ENCODE measurements around the gene C12orf50. TPM values are rescaled to one million over a fixed set of nuclear protein-coding genes. Genes with fewer than 3 reads are reported as not detected.

C12orf50 gene
- total and polyA plus RNA-seq, 2 experiments from 2014 or later = 0.03 TPM; not detected in 1

DNA sequence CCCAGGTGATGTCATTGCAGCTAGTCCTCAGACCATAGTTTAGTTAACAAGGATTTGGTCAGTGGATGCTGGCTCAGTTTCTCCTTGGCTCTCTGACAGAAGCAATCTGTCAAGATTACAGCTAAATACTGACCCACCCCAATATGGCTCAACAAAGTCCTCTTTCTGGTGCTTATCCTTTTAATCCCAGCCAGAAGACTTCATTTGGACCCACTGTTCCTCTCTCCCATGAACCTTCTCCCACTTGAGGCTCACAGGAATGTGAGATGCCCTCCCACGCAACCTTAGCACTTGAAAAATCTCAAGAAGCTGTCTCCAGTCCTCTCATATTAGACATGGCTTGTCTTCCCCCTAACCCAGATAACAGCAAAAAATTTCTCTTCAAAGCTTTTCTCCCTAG lies 47.7 kb downstream of the C12orf50 start:
- Histone ChIP-seq H4K20me1 (replicated peaks; ENCODE audit: insufficient read depth) (no peaks in the 10 kb centered on the region), H3K9me2 (ENCODE audit: insufficient read depth) (peaks cover 10% of the 10 kb centered on the region; the same call in 1 of the 2 replicates), H2AFZ (no peak overlapping the region), H3K4me3 (no peak overlapping the region), H3K4me1 (ENCODE audit: insufficient read depth) (no peaks in the 10 kb centered on the region), H3K27me3 (ENCODE audit: insufficient read depth) (no peaks in the 10 kb centered on the region), H3K79me2 (replicated peaks; ENCODE audit: insufficient read depth) (no peaks in the 10 kb centered on the region), H3K27ac (ENCODE audit: low read depth) (no peak overlapping the region), H3F3A (replicated peaks; ENCODE audit: low read depth) (no peaks in the 10 kb centered on the region), H3K4me2 (no peak overlapping the region), H3K36me3 (ENCODE audit: insufficient read depth) (no peaks in the 10 kb centered on the region)
- no peak for ATAC-seq
- no peaks in the 10 kb centered on the region for H3K27me3 Mint-ChIP-seq (ENCODE audit: insufficient read depth, low read depth, poor library complexity)
- no peak for DNase-seq (ENCODE audit: low spot score)
- no peak for TF ChIP-seq EZH2 (IDR thresholded peaks at IDR 0.05; ENCODE audit: low read depth, unreplicated experiment)
- H3K27ac Mint-ChIP-seq = no peak overlapping the region
- peaks cover 2% of the 10 kb centered on the region; the same call in 2 of the 3 replicates for H3K9me3 Mint-ChIP-seq
- peaks cover 4% of the 10 kb centered on the region; the same call in 2 of the 3 replicates for H3K36me3 Mint-ChIP-seq (ENCODE audit: low read depth)
- no peak overlapping the region for H3K4me3 Mint-ChIP-seq
- H3K4me1 Mint-ChIP-seq = no peaks in the 10 kb centered on the region

DNA sequence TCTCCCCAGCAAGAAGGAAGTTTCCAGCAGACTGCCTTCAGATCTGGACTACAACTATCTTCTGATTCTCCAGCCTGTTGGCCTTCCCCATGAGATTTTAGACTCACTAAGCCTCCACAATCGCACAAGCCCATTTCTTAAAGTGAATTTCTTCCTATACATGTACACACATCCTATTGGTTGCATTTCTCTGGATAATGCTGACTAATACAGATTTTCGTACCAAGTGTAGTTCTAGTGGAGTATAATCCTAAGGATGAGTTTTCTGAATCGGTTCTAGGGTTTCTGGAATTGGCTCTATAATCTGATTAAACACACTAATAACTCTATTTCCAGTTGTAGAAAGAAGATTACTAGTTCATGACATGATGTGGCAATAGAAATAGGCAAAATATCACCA lies 53.3 kb downstream of the C12orf50 start:
- no peaks in the 10 kb centered on the region for H3K79me2 ChIP-seq (replicated peaks; ENCODE audit: insufficient read depth)
- no peak overlapping the region for H2AFZ ChIP-seq
- ATAC-seq (no peak), DNase-seq (ENCODE audit: low spot score) (no peak)
- no peaks in the 10 kb centered on the region for H3K27me3 ChIP-seq (ENCODE audit: insufficient read depth)
- no peak overlapping the region for H3K4me3 ChIP-seq
- peaks cover 24% of the 10 kb centered on the region for H3K9me2 ChIP-seq (ENCODE audit: insufficient read depth)
- Mint-ChIP-seq H3K9me3 (peaks cover 25% of the 10 kb centered on the region), H3K27ac (no peak overlapping the region), H3K27me3 (ENCODE audit: insufficient read depth, low read depth, poor library complexity) (no peaks in the 10 kb centered on the region), H3K4me1 (no peaks in the 10 kb centered on the region), H3K4me3 (no peak overlapping the region), H3K36me3 (ENCODE audit: low read depth) (peaks cover 10% of the 10 kb centered on the region; the same call in 2 of the 3 replicates)
- H3K4me1 ChIP-seq (ENCODE audit: insufficient read depth) = no peaks in the 10 kb centered on the region
- no peaks in the 10 kb centered on the region for H4K20me1 ChIP-seq (replicated peaks; ENCODE audit: insufficient read depth)
- no peak overlapping the region for H3K27ac ChIP-seq (ENCODE audit: low read depth)
- no peak overlapping the region for H3K4me2 ChIP-seq
- H3K36me3 ChIP-seq (ENCODE audit: insufficient read depth) = no peaks in the 10 kb centered on the region
- no peaks in the 10 kb centered on the region for H3F3A ChIP-seq (replicated peaks; ENCODE audit: low read depth)
- TF ChIP-seq, protein P1, sequence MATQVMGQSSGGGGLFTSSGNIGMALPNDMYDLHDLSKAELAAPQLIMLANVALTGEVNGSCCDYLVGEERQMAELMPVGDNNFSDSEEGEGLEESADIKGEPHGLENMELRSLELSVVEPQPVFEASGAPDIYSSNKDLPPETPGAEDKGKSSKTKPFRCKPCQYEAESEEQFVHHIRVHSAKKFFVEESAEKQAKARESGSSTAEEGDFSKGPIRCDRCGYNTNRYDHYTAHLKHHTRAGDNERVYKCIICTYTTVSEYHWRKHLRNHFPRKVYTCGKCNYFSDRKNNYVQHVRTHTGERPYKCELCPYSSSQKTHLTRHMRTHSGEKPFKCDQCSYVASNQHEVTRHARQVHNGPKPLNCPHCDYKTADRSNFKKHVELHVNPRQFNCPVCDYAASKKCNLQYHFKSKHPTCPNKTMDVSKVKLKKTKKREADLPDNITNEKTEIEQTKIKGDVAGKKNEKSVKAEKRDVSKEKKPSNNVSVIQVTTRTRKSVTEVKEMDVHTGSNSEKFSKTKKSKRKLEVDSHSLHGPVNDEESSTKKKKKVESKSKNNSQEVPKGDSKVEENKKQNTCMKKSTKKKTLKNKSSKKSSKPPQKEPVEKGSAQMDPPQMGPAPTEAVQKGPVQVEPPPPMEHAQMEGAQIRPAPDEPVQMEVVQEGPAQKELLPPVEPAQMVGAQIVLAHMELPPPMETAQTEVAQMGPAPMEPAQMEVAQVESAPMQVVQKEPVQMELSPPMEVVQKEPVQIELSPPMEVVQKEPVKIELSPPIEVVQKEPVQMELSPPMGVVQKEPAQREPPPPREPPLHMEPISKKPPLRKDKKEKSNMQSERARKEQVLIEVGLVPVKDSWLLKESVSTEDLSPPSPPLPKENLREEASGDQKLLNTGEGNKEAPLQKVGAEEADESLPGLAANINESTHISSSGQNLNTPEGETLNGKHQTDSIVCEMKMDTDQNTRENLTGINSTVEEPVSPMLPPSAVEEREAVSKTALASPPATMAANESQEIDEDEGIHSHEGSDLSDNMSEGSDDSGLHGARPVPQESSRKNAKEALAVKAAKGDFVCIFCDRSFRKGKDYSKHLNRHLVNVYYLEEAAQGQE (IDR thresholded peaks at IDR 0.05; ENCODE audit: unreplicated experiment) = no peak
- TF ChIP-seq POLR2AphosphoS5 (IDR thresholded peaks at IDR 0.05; ENCODE audit: low read depth) (no peak), EZH2phosphoT487 (IDR thresholded peaks at IDR 0.05; ENCODE audit: unreplicated experiment) (no peak), ZNF331 (CRISPR knock-in tag; IDR thresholded peaks at IDR 0.05; ENCODE audit: low read depth) (no peak), ZNF114 (CRISPR knock-in tag; IDR thresholded peaks at IDR 0.05) (no peak), EZH2 (IDR thresholded peaks at IDR 0.05; ENCODE audit: low read depth, unreplicated experiment) (no peak)
- TF ChIP-seq, protein P2, sequence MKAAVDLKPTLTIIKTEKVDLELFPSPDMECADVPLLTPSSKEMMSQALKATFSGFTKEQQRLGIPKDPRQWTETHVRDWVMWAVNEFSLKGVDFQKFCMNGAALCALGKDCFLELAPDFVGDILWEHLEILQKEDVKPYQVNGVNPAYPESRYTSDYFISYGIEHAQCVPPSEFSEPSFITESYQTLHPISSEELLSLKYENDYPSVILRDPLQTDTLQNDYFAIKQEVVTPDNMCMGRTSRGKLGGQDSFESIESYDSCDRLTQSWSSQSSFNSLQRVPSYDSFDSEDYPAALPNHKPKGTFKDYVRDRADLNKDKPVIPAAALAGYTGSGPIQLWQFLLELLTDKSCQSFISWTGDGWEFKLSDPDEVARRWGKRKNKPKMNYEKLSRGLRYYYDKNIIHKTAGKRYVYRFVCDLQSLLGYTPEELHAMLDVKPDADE (IDR thresholded peaks at IDR 0.05) = no peak
- TF ChIP-seq, protein P3, sequence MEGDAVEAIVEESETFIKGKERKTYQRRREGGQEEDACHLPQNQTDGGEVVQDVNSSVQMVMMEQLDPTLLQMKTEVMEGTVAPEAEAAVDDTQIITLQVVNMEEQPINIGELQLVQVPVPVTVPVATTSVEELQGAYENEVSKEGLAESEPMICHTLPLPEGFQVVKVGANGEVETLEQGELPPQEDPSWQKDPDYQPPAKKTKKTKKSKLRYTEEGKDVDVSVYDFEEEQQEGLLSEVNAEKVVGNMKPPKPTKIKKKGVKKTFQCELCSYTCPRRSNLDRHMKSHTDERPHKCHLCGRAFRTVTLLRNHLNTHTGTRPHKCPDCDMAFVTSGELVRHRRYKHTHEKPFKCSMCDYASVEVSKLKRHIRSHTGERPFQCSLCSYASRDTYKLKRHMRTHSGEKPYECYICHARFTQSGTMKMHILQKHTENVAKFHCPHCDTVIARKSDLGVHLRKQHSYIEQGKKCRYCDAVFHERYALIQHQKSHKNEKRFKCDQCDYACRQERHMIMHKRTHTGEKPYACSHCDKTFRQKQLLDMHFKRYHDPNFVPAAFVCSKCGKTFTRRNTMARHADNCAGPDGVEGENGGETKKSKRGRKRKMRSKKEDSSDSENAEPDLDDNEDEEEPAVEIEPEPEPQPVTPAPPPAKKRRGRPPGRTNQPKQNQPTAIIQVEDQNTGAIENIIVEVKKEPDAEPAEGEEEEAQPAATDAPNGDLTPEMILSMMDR (conservative IDR thresholded peaks at IDR 0.05; ENCODE audit: low read depth in 2 of 2) = no peak
- TF ChIP-seq, protein P4, sequence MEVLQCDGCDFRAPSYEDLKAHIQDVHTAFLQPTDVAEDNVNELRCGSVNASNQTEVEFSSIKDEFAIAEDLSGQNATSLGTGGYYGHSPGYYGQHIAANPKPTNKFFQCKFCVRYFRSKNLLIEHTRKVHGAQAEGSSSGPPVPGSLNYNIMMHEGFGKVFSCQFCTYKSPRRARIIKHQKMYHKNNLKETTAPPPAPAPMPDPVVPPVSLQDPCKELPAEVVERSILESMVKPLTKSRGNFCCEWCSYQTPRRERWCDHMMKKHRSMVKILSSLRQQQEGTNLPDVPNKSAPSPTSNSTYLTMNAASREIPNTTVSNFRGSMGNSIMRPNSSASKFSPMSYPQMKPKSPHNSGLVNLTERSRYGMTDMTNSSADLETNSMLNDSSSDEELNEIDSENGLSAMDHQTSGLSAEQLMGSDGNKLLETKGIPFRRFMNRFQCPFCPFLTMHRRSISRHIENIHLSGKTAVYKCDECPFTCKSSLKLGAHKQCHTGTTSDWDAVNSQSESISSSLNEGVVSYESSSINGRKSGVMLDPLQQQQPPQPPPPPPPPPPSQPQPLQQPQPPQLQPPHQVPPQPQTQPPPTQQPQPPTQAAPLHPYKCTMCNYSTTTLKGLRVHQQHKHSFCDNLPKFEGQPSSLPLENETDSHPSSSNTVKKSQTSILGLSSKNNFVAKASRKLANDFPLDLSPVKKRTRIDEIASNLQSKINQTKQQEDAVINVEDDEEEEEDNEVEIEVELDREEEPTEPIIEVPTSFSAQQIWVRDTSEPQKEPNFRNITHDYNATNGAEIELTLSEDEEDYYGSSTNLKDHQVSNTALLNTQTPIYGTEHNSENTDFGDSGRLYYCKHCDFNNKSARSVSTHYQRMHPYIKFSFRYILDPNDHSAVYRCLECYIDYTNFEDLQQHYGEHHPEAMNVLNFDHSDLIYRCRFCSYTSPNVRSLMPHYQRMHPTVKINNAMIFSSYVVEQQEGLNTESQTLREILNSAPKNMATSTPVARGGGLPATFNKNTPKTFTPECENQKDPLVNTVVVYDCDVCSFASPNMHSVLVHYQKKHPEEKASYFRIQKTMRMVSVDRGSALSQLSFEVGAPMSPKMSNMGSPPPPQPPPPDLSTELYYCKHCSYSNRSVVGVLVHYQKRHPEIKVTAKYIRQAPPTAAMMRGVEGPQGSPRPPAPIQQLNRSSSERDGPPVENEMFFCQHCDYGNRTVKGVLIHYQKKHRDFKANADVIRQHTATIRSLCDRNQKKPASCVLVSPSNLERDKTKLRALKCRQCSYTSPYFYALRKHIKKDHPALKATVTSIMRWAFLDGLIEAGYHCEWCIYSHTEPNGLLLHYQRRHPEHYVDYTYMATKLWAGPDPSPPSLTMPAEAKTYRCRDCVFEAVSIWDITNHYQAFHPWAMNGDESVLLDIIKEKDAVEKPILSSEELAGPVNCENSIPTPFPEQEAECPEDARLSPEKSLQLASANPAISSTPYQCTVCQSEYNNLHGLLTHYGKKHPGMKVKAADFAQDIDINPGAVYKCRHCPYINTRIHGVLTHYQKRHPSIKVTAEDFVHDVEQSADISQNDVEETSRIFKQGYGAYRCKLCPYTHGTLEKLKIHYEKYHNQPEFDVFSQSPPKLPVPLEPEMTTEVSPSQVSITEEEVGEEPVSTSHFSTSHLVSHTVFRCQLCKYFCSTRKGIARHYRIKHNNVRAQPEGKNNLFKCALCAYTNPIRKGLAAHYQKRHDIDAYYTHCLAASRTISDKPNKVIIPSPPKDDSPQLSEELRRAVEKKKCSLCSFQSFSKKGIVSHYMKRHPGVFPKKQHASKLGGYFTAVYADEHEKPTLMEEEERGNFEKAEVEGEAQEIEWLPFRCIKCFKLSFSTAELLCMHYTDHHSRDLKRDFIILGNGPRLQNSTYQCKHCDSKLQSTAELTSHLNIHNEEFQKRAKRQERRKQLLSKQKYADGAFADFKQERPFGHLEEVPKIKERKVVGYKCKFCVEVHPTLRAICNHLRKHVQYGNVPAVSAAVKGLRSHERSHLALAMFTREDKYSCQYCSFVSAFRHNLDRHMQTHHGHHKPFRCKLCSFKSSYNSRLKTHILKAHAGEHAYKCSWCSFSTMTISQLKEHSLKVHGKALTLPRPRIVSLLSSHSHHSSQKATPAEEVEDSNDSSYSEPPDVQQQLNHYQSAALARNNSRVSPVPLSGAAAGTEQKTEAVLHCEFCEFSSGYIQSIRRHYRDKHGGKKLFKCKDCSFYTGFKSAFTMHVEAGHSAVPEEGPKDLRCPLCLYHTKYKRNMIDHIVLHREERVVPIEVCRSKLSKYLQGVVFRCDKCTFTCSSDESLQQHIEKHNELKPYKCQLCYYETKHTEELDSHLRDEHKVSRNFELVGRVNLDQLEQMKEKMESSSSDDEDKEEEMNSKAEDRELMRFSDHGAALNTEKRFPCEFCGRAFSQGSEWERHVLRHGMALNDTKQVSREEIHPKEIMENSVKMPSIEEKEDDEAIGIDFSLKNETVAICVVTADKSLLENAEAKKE (CRISPR knock-in tag; IDR thresholded peaks at IDR 0.05) = no peak
